NCI-H2171 treated with DMSO at 0.1 percent for 48 hours (cell line): ENCODE measurements around the gene VAV3.

Experiments
- DNase-seq: peaks from one replicate; lab custom pipeline; 2025; lab: John Stamatoyannopoulos, UW

Gene VAV3

GRCh38 chr1:107833061-107833460 lies 131.9 kb downstream of the VAV3 start:
- DNase-seq: no peak

GRCh38 chr1:107831921-107832320 lies 133.1 kb downstream of the VAV3 start:
- DNase-seq: peak; percentile 12

GRCh38 chr1:107830526-107830925 lies 134.5 kb downstream of the VAV3 start:
- no peak for DNase-seq

GRCh38 chr1:107830075-107830474 lies 134.9 kb downstream of the VAV3 start:
- DNase-seq: no peak

GRCh38 chr1:107829036-107829770 lies 135.8 kb downstream of the VAV3 start:
- peak; percentile 57 for DNase-seq

- no peak for DNase-seq
Measured at GRCh38 chr1:107824946-107825345, 140.0 kb downstream of the VAV3 start.

GRCh38 chr1:107821340-107821739 lies 143.6 kb downstream of the VAV3 start:
- DNase-seq: no peak

GRCh38 chr1:107820801-107821200 lies 144.2 kb downstream of the VAV3 start:
- no peak for DNase-seq

- peak; percentile 41 for DNase-seq
Measured at GRCh38 chr1:107817935-107818334, 147.0 kb downstream of the VAV3 start.

GRCh38 chr1:107817206-107817605 lies 147.8 kb downstream of the VAV3 start:
- no peak for DNase-seq

- no peak for DNase-seq
Measured at GRCh38 chr1:107810291-107810951, 154.6 kb downstream of the VAV3 start.

GRCh38 chr1:107807855-107808254 lies 157.1 kb downstream of the VAV3 start:
- DNase-seq: no peak

- DNase-seq: no peak
Measured at GRCh38 chr1:107807405-107807804, 157.6 kb downstream of the VAV3 start.

- DNase-seq: no peak
Measured at GRCh38 chr1:107806902-107807301, 158.1 kb downstream of the VAV3 start.

GRCh38 chr1:107804741-107805140 lies 160.2 kb downstream of the VAV3 start:
- DNase-seq: no peak

GRCh38 chr1:107804134-107804533 lies 160.8 kb downstream of the VAV3 start:
- DNase-seq: no peak

GRCh38 chr1:107803579-107803978 lies 161.4 kb downstream of the VAV3 start:
- no peak for DNase-seq

GRCh38 chr1:107802654-107803053 lies 162.3 kb downstream of the VAV3 start:
- no peak for DNase-seq

- no peak for DNase-seq
Measured at GRCh38 chr1:107795994-107796393, 169.0 kb downstream of the VAV3 start.

- no peak for DNase-seq
Measured at GRCh38 chr1:107795441-107795840, 169.5 kb downstream of the VAV3 start.

GRCh38 chr1:107794571-107794970 lies 170.4 kb downstream of the VAV3 start:
- DNase-seq: no peak

- no peak for DNase-seq
Measured at GRCh38 chr1:107793896-107794453, 171.0 kb downstream of the VAV3 start.

- DNase-seq: no peak
Measured at GRCh38 chr1:107791348-107791747, 173.6 kb downstream of the VAV3 start.
